IMR-90 (cell line): ENCODE data around the gene CDH7.

Source experiments
- BHLHE40 ChIP-seq: fragments of 150-350 bp; IDR thresholded peaks from 2 replicates; pipeline ENCODE4 v1.6.1; 2016; ENCODE audit warnings: mild to moderate bottlenecking, low read depth, low read length
- CEBPB ChIP-seq: IDR thresholded peaks from 2 replicates; pipeline ENCODE4 v1.6.1; 2012; ENCODE audit warnings: low read depth, low read length, improper control_type of control experiment
- CHD1 ChIP-seq: IDR thresholded peaks from 2 replicates; pipeline ENCODE4 v1.6.1; 2012; ENCODE audit warnings: low read depth, low read length, improper control_type of control experiment
- CTCF ChIP-seq: conservative IDR thresholded peaks from 2 replicates; pipeline ENCODE4 v1.5.1; 2012; ENCODE audit warnings: mild to moderate bottlenecking, low read depth, low read length, improper control_type of control experiment
- POLR2A ChIP-seq: IDR thresholded peaks from 2 replicates; pipeline ENCODE4 v1.6.1; 2012; ENCODE audit warnings: mild to moderate bottlenecking, low read depth, low read length
- RAD21 ChIP-seq: IDR thresholded peaks from 2 replicates; pipeline ENCODE4 v1.6.1; 2012; ENCODE audit warnings: low read length, improper control_type of control experiment
- USF2 ChIP-seq: fragments of 150-350 bp; IDR thresholded peaks from 2 replicates; pipeline ENCODE4 v1.6.1; 2017; ENCODE audit warnings: mild to moderate bottlenecking, antibody characterized with exemption, low read length, low read depth

GRCh38 chr18:65725251-65726050 lies 25.4 kb upstream of the CDH7 start:
- TF ChIP-seq CTCF (no peak), POLR2A (no peak), USF2 (no peak), BHLHE40 (no peak), CEBPB (no peak), RAD21 (no peak), CHD1 (no peak)
